Stimulated activated naive B cell treated with anti-CD40 and anti-IgM and Interleukin-4, amounts not matched to agents 10 μg/mL and 1 μg/mL and 100 μg/mL, for 72 hours (primary cell): Measurements from ENCODE around the gene MTHFS.

ENCODE experiments used
- ATAC-seq, 2 donors: fragments of 150-1000 bp; cut with Tn5 transposase; replicated peaks; 2 replicates each; pipeline ENCODE4 v1.10.0; 2021; ENCODE audit warnings: moderate library complexity in 1 of 2
- DNase-seq: peaks from one replicate; pipeline ENCODE4 v3.0.0; 2021
- H3K27ac Mint-ChIP-seq: one replicate; pipeline ENCODE4 v1.8.0; 2022; ENCODE audit warnings: mild to moderate bottlenecking, mixed read lengths
- H3K27me3 Mint-ChIP-seq, 2 donors: one replicate each; pipeline ENCODE4 v1.8.0; 2022; ENCODE audit warnings: mixed read lengths in 2 of 2
- H3K36me3 Mint-ChIP-seq, 2 donors: one replicate each; pipeline ENCODE4 v1.8.0; 2022; ENCODE audit warnings: mixed read lengths in 2 of 2, mild to moderate bottlenecking in 1 of 2
- H3K4me1 Mint-ChIP-seq, 2 donors: one replicate each; pipeline ENCODE4 v1.8.0; 2022; ENCODE audit warnings: mixed read lengths in 2 of 2, mild to moderate bottlenecking in 1 of 2
- H3K4me3 Mint-ChIP-seq, 2 donors: one replicate each; pipeline ENCODE4 v1.8.0; 2022; ENCODE audit warnings: mild to moderate bottlenecking in 2 of 2, mixed read lengths in 2 of 2, moderate library complexity in 1 of 2
- H3K9me3 Mint-ChIP-seq, 2 donors: one replicate each; pipeline ENCODE4 v1.8.0; 2022; ENCODE audit warnings: mixed read lengths in 2 of 2, mild to moderate bottlenecking in 1 of 2

The MTHFS gene

DNA sequence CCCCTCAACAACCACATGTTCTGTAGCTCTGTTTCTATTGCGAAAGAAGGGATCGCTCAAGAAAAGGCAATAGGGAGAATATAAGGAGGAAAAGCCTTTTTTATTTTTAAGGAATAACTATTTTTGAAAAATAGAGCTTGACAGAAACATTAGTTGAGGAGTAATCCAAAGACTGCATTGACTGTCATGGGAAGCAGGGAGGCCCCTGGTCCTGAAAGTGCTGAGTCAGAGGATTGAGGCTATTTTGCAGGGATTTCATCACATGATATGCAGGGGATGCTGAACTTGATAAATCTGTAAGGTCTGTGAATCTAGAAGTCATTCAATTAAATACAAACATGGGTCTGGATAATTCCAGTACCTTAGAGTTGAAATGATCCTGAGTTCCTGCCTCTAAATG, 92.0 kb downstream of the MTHFS start:
- H3K36me3 Mint-ChIP-seq = no peaks in the 10 kb centered on the region
- DNase-seq = no peak
- no peak for ATAC-seq
- peaks cover 3 to 10% of the 10 kb centered on the region in 2 donors for H3K4me1 Mint-ChIP-seq
- no peak overlapping the region for H3K27ac Mint-ChIP-seq
- no peaks in the 10 kb centered on the region for H3K9me3 Mint-ChIP-seq
- H3K27me3 Mint-ChIP-seq = peaks cover 9 to 10% of the 10 kb centered on the region in 2 donors
- no peak overlapping the region for H3K4me3 Mint-ChIP-seq

- H3K27me3 Mint-ChIP-seq = peaks cover 7 to 9% of the 10 kb centered on the region in 2 donors
- H3K36me3 Mint-ChIP-seq = no peaks in the 10 kb centered on the region
- DNase-seq (no peak), ATAC-seq (no peak)
- H3K27ac Mint-ChIP-seq = no peak overlapping the region
- no peak overlapping the region for H3K4me3 Mint-ChIP-seq
- peaks cover 0 to 2% of the 10 kb centered on the region in 2 donors for H3K9me3 Mint-ChIP-seq
- H3K4me1 Mint-ChIP-seq = no peaks in the 10 kb centered on the region
Measured at GRCh38 chr15:79798311-79798710, 98.5 kb downstream of the MTHFS start.
